Activated CD8-positive, alpha-beta T cell treated with anti-CD3 and anti-CD28 coated beads for 36 hours (primary cell): Measurements from ENCODE around the gene STARD3. TPM values are rescaled to one million over a fixed set of nuclear protein-coding genes. Genes with fewer than 3 reads are reported as not detected.

ENCODE experiments used
- ATAC-seq: fragments of 200-7000 bp; cut with Tn5 transposase; one replicate; pipeline ENCODE4 v1.10.0; 2021; ENCODE audit warnings: mild to moderate bottlenecking, moderate library complexity
- CTCF ChIA-PET: fragments of 350-600 bp; sonication (Branson Sonifier 250); formaldehyde crosslinking; loops from one replicate; lab custom pipeline; 2021; ENCODE audit warnings: antibody characterized with exemption; lab: Charles Lee
- POLR2A ChIA-PET: fragments of 350-600 bp; sonication (Branson Sonifier 250); formaldehyde crosslinking; loops from one replicate; lab custom pipeline; 2021; ENCODE audit warnings: antibody characterized with exemption; lab: Charles Lee
- DNase-seq: peaks from one replicate; pipeline ENCODE4 v3.0.0-alpha.2; 2020
- H3K27ac Mint-ChIP-seq: one replicate; pipeline ENCODE4 v1.8.0; 2021; ENCODE audit warnings: mild to moderate bottlenecking, mixed read lengths
- H3K27me3 Mint-ChIP-seq: one replicate; pipeline ENCODE4 v1.8.0; 2021; ENCODE audit warnings: mixed read lengths
- H3K36me3 Mint-ChIP-seq: one replicate; pipeline ENCODE4 v1.8.0; 2021; ENCODE audit warnings: low read depth, mixed read lengths
- H3K4me1 Mint-ChIP-seq: one replicate; pipeline ENCODE4 v1.8.0; 2021; ENCODE audit warnings: low read depth, mixed read lengths
- H3K4me3 Mint-ChIP-seq: one replicate; pipeline ENCODE4 v1.8.0; 2021; ENCODE audit warnings: mild to moderate bottlenecking, moderate library complexity, mixed read lengths
- H3K9me3 Mint-ChIP-seq: one replicate; pipeline ENCODE4 v1.8.0; 2021; ENCODE audit warnings: mixed read lengths
- CTCF ChIP-seq: fragments of 200-600 bp; IDR thresholded peaks from one replicate; pipeline ENCODE4 v1.8.0; 2022; ENCODE audit warnings: antibody characterized with exemption, mild to moderate bottlenecking
- intact Hi-C: fragments of 100-400 bp; cut with micrococcal nuclease; formaldehyde crosslinking; loops from one replicate; pipeline ENCODE4 v1.10.0; 2022
- total RNA-seq, 2 experiments: library from RNA; stranded (reverse); gene quantifications; one replicate each; pipeline ENCODE4 v1.2.3, GENCODE V29; 2021

Gene STARD3
- total RNA-seq, 2 experiments from 2014 or later: 48.7 to 50.3 TPM

DNA sequence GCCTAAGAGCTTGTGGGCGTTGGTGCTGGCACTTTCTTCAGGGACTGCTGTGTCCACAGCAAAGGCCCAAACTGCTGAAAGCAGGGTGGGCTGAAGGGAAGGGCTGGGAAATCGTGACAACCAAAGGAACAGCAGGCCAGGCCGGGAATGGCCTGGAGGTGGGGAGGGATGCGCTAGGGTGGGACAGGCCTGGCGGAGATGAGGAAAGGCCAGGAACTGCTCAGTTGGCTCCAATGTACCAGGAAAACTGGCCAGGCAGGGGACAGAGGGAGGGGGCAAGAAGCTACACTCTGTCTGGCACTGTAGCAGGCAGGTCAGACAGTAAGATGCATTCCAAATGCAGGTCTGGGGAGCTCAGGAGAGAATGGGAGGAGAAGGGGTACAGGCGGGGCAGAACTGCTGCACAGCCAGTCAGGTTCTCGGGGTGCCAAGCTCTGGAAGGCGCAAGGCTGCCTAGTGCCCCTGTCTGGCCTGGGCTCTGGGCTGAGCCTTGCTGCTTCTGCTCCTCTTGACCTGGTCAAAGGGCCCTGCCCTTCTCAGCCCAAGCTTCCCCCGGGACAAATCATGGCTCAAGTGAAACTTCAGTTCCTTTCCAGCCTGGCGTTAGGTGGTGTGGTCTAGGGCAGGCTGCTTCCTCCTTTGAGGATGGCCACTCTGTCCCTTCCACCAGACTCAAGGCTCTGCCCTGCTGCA lies 38.6 kb downstream of the STARD3 start:
- H3K4me1 Mint-ChIP-seq: peaks cover 59% of the 10 kb centered on the region
- CTCF ChIA-PET: interaction anchor here (0.7 to 12.7 kb wide), 4 partner anchors 9 to 52 kb away, joined by 3 to 146 read pairs (median 25); partner anchors contain the start of gene TCAP
- H3K27ac Mint-ChIP-seq: peak overlapping the region; percentile 57

GRCh38 chr17:39676198-39676819 lies 39.4 kb downstream of the STARD3 start:
- H3K9me3 Mint-ChIP-seq: no peaks in the 10 kb centered on the region
- no peaks in the 10 kb centered on the region for H3K36me3 Mint-ChIP-seq
- no peak for TF ChIP-seq CTCF
- ATAC-seq: peak; percentile 78
- peaks cover 65% of the 10 kb centered on the region for H3K4me1 Mint-ChIP-seq
- intact Hi-C loops: no loop called here
- POLR2A ChIA-PET: interaction anchor here (1.3 to 2.5 kb wide), 4 partner anchors 11 to 38 kb away, joined by 4 to 15 read pairs (median 5); partner anchors contain the start of genes PGAP3 and TCAP
- H3K27me3 Mint-ChIP-seq: no peaks in the 10 kb centered on the region
- CTCF ChIA-PET: interaction anchor here (1.8 to 12.7 kb wide), 4 partner anchors 7 to 53 kb away, joined by 7 to 146 read pairs (median 36); partner anchors contain the start of genes PNMT and TCAP
- H3K4me3 Mint-ChIP-seq: no peak overlapping the region
- peak; percentile 76 for DNase-seq
- peak overlapping the region; percentile 59 for H3K27ac Mint-ChIP-seq

More for the DNA sequence above, 38.6 kb downstream of the STARD3 start:
- peaks cover under 1% of the 10 kb centered on the region for H3K27me3 Mint-ChIP-seq
- no peak overlapping the region for H3K4me3 Mint-ChIP-seq
- H3K9me3 Mint-ChIP-seq: no peaks in the 10 kb centered on the region
- POLR2A ChIA-PET: interaction anchor here (0.7 to 2.5 kb wide), 7 partner anchors 8 to 38 kb away, joined by 3 to 15 read pairs (median 5); partner anchors contain the start of genes PGAP3 and TCAP
- intact Hi-C loops: no loop called here
- no peak for TF ChIP-seq CTCF
- no peak for DNase-seq
- H3K36me3 Mint-ChIP-seq: no peaks in the 10 kb centered on the region
- ATAC-seq: no peak

DNA sequence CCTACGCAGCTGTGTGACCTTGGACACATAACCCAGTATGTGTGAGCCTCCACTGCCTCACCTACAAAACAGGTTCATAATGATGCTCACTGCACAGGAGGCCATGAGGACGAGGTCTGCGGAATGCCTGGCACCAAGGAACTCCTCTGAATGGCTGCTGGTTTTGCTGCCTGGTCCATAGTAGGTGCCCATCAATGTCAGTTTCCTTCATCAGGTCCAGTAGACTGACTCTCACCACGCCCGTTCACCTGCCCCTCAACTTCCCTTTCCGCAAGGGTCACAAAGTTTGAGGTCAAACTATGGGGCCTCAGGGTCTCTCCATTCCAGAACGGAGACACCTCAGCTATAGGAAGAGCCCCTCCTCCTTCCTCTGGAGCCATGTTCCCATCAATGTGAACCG lies 40.1 kb downstream of the STARD3 start:
- Mint-ChIP-seq H3K4me3 (no peak overlapping the region), H3K27me3 (no peaks in the 10 kb centered on the region), H3K27ac (peak overlapping the region; percentile 59), H3K9me3 (no peaks in the 10 kb centered on the region), H3K36me3 (no peaks in the 10 kb centered on the region), H3K4me1 (peaks cover 64% of the 10 kb centered on the region)
- ATAC-seq (no peak), DNase-seq (no peak)
- ChIA-PET POLR2A (interaction anchor here (1.0 to 2.5 kb wide), 4 partner anchors 11 to 40 kb away, joined by 3 to 15 read pairs (median 4); partner anchors contain the start of genes PGAP3, STARD3 and TCAP), CTCF (interaction anchor here (2.4 to 7.3 kb wide), 3 partner anchors 8 to 54 kb away, joined by 7 to 43 read pairs (median 29); partner anchors contain the start of genes PGAP3 and PNMT)
- intact Hi-C loops: no loop called here
- no peak for TF ChIP-seq CTCF

DNA sequence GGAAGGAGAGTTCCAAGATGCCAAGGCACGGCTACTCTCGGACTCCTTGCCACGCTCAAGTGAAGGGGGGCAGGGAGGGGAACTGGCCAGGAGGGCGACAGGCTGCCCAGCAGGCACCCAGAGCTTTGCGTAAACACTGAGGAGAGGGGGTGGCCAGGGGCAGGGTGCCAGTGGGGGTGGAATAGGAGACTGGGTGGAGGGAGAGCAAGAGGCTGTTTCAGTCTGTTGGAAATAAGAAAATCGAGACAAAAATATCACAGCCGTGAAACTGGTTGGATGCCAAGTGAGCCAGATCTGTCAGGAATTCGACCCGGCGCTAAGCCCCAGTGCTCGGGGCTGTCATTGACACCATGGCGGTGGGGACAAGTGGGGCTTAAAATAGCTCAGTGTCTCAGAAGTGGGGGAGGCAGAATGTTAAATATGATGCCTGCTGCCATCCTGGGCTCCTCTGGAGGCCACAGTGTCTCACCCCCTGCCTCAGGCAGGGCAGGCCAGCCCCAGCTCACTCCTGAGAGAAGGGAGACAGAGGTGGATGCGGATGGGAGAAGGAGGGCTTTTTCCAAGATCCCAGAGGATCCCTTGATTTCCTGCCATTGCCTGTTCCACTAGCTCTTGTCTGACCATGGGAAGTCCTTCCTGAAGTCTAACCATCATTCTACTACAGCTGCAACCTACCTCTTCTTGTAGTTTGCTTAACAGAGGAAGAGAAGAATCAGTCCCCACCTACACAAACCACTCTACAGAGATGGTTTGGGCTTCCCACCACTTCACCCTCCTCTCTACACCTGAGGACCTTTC lies 40.8 kb downstream of the STARD3 start:
- CTCF ChIA-PET: interaction anchor here (0.9 to 7.3 kb wide), 7 partner anchors 9 to 59 kb away, joined by 3 to 43 read pairs (median 4); partner anchors contain the start of genes PGAP3 and PNMT
- no peak for DNase-seq
- Mint-ChIP-seq H3K9me3 (no peaks in the 10 kb centered on the region), H3K27ac (peak overlapping the region; percentile 59), H3K4me3 (no peak overlapping the region), H3K27me3 (no peaks in the 10 kb centered on the region), H3K36me3 (no peaks in the 10 kb centered on the region), H3K4me1 (peaks cover 64% of the 10 kb centered on the region)
- intact Hi-C loops: no loop called here
- ATAC-seq: no peak
- POLR2A ChIA-PET: interaction anchor here (0.6 to 3.5 kb wide), 5 partner anchors 8 to 40 kb away, joined by 3 to 16 read pairs (median 5); partner anchors contain the start of genes PGAP3, PNMT, STARD3 and TCAP
- TF ChIP-seq CTCF: no peak
